Measurements from ENCODE around the gene OR3A2. TPM values are rescaled to one million over a fixed set of nuclear protein-coding genes. Genes with fewer than 3 reads are reported as not detected.
"Not testable (repeated sequence)": the region's sequence is repeated elsewhere in the genome, so short reads cannot be mapped to it uniquely, and the experiment has no call there.

OR3A2 gene
- total RNA-seq, 1 donor from 2014 or later: 1.0 TPM

DNA sequence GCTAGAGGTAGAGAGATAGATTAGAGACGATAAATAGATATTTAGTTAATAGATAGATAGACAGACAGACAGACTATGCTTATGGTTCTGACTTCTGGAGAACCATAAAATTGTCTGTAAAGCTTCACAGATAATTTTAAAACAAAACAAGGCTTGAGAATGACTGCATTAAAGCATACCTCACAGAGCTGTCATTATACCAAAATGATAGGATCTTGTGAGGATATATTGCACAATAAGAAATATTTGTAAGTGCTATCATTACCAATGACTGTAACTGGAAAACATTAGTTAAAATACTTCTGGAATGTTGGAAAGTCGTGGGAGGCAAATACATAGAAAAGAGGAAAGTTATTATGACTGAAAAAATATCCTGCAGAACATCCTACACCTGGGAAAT, 15.7 kb upstream of the OR3A2 start:
- TF ChIP-seq, protein P1, sequence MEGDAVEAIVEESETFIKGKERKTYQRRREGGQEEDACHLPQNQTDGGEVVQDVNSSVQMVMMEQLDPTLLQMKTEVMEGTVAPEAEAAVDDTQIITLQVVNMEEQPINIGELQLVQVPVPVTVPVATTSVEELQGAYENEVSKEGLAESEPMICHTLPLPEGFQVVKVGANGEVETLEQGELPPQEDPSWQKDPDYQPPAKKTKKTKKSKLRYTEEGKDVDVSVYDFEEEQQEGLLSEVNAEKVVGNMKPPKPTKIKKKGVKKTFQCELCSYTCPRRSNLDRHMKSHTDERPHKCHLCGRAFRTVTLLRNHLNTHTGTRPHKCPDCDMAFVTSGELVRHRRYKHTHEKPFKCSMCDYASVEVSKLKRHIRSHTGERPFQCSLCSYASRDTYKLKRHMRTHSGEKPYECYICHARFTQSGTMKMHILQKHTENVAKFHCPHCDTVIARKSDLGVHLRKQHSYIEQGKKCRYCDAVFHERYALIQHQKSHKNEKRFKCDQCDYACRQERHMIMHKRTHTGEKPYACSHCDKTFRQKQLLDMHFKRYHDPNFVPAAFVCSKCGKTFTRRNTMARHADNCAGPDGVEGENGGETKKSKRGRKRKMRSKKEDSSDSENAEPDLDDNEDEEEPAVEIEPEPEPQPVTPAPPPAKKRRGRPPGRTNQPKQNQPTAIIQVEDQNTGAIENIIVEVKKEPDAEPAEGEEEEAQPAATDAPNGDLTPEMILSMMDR (IDR thresholded peaks at IDR 0.05; ENCODE audit: insufficient read depth, low read length, poor library complexity, severe bottlenecking): no peak
- Histone ChIP-seq H3K4me3 (ENCODE audit: low read depth, low read length) (no peak overlapping the region), H3K27me3 (ENCODE audit: control insufficient read depth, insufficient read depth, low read length) (no peaks in the 10 kb centered on the region), H3K36me3 (ENCODE audit: control insufficient read depth, insufficient read depth, low read length) (no peaks in the 10 kb centered on the region)
- no peak for DNase-seq (ENCODE audit: low read depth)

DNA sequence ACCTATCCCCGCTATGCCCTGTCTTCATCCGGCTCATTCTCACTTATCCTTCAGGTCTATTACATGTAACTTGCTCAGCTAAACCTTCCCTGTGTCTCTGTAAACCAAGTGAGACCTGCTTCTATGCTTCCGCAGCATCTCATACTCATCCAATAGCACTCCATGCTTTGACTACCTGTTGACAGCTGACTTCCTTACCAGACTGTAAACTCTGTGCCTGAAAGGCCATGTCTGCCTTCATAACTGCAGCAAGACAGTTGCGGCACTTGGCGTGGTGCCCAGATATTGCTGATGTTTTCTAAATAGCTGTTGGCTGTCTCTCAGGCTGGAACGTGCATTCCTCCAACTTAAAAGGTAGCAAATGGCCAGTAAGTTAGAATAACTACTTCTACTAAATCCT, 13.9 kb upstream of the OR3A2 start:
- TF ChIP-seq, protein P1 (IDR thresholded peaks at IDR 0.05; ENCODE audit: insufficient read depth, low read length, poor library complexity, severe bottlenecking): no peak
- Histone ChIP-seq H3K4me3 (ENCODE audit: low read depth, low read length) (no peak overlapping the region), H3K36me3 (ENCODE audit: control insufficient read depth, insufficient read depth, low read length) (no peaks in the 10 kb centered on the region), H3K27me3 (ENCODE audit: control insufficient read depth, insufficient read depth, low read length) (no peaks in the 10 kb centered on the region)
- DNase-seq (ENCODE audit: low read depth): no peak

DNA sequence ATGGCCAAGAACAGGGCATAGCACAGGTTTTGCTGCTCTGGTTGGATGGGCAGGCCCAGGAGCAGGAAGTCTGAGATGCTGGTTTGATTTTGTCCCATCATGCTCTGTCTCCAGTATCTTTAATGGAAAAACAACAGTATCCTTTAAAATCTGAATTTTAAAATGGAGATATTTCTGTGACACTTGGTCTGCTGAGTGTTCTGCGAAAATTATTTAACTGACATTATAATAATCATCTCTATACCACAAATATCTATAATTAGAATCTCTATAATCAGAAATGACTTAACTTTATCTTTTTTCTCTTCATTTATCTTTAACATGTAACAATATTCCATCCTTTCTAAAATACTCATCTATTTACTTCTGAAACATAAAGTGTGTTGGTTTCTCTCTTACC, 12.2 kb upstream of the OR3A2 start, which contains the start of gene OR1E1:
Gene OR1E1 (minus strand): TSS at position 101 of the 400 bp plus-strand sequence. CDS start 0 bp downstream, at position 101.
- Histone ChIP-seq H3K27me3 (ENCODE audit: control insufficient read depth, insufficient read depth, low read length) (no peaks in the 10 kb centered on the region), H3K36me3 (ENCODE audit: control insufficient read depth, insufficient read depth, low read length) (no peaks in the 10 kb centered on the region), H3K4me3 (ENCODE audit: low read depth, low read length) (no peak within 1 kb of the TSS)
- TF ChIP-seq, protein P1 (IDR thresholded peaks at IDR 0.05; ENCODE audit: insufficient read depth, low read length, poor library complexity, severe bottlenecking): no peak
- no peak for DNase-seq (ENCODE audit: low read depth)

DNA sequence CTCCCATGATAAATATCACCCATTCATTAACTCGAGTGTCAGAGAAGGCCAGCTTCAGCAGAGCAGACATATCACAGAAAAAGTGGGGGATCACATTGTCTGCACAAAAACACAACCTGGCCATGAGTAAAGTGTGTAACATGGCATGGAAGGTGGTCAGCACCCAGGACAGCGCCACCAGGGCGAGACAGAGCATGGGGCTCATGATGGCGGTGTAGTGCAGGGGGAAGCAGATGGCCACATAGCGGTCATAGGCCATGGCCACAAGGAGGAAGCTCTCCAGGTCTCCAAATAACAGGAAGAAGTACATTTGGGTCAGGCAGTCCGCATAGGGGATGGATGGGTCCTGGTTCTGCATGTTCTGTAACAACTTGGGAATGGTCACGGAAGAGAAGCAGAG, 11.7 kb upstream of the OR3A2 start:
- H3K36me3 ChIP-seq (ENCODE audit: control insufficient read depth, insufficient read depth, low read length); H3K27me3 ChIP-seq (ENCODE audit: control insufficient read depth, insufficient read depth, low read length); H3K4me3 ChIP-seq (ENCODE audit: low read depth, low read length); DNase-seq (ENCODE audit: low read depth): not testable (repeated sequence)

DNA sequence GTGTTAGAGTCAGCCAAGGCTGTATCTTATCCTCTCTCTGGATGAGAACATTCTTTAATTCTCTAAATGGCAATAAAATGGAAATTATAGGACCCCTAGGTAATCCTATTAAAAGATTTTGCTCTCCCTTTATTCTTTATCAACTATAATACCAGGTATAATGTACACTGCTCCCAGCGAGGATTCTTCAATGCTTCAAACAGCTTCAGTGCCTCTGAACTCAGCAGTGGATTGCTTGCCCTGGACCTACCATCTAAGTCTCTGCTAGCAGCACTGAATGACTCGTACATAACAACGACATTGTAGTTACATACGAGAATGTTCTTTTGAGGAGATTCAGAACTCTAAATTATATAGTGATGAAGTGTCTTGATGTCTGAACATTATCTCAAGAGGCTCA, 3.7 kb upstream of the OR3A2 start:
- Histone ChIP-seq H3K4me3 (ENCODE audit: low read depth, low read length) (no peak overlapping the region), H3K27me3 (ENCODE audit: control insufficient read depth, insufficient read depth, low read length) (peaks cover 7% of the 10 kb centered on the region), H3K36me3 (ENCODE audit: control insufficient read depth, insufficient read depth, low read length) (no peaks in the 10 kb centered on the region)
- DNase-seq (ENCODE audit: low read depth): no peak
- TF ChIP-seq, protein P1 (IDR thresholded peaks at IDR 0.05; ENCODE audit: insufficient read depth, low read length, poor library complexity, severe bottlenecking): no peak

DNA sequence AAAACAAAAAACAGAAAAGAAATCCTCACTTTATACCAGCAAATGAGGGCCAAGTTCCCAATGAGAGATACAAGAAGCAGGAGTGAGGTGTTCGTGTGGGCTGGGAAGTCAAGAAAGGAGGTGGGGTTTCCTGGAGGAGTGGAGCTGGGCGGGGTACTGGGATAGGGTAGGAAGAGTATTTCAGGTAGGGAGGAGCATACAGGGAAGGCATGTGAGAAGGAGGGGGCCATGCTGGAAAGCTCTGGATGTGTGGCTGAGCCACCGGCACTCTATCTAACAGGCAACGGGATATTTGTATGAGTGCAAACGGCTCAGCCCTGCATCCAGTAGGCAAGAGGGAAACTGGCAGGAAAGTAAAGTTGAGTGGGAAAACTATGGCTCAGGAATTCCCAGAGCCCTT, 4.2 kb downstream of the OR3A2 start:
- Histone ChIP-seq H3K36me3 (ENCODE audit: control insufficient read depth, insufficient read depth, low read length) (no peaks in the 10 kb centered on the region), H3K27me3 (ENCODE audit: control insufficient read depth, insufficient read depth, low read length) (peaks cover 7% of the 10 kb centered on the region), H3K4me3 (ENCODE audit: low read depth, low read length) (no peak overlapping the region)
- DNase-seq (ENCODE audit: low read depth): no peak
- TF ChIP-seq, protein P1 (IDR thresholded peaks at IDR 0.05; ENCODE audit: insufficient read depth, low read length, poor library complexity, severe bottlenecking): no peak

Data from kidney epithelial cell (primary cell).